Neural cell (in vitro differentiated cells): ENCODE measurements around the gene EYS.
"Not testable (repeated sequence)": the region's sequence is repeated elsewhere in the genome, so short reads cannot be mapped to it uniquely, and the experiment has no call there.

Experiments
- EP300 ChIP-seq: fragments of 450-650 bp; conservative IDR thresholded peaks from 2 replicates; pipeline ENCODE4 v1.6.1; 2014; ENCODE audit warnings: antibody characterized with exemption, mild to moderate bottlenecking, moderate library complexity; ENCODE audit not compliant: poor library complexity, severe bottlenecking
- EZH2 ChIP-seq: fragments of 200-600, 300-800 bp; shearing (Covaris generic), sonication (generic); IDR thresholded peaks from 2 replicates; pipeline ENCODE4 v1.6.1; 2014; ENCODE audit warnings: antibody characterized with exemption, low read length, borderline replicate concordance, mild to moderate bottlenecking; ENCODE audit not compliant: insufficient read depth, poor library complexity, severe bottlenecking
- POLR2AphosphoS5 ChIP-seq: IDR thresholded peaks from 2 replicates; pipeline ENCODE4 v1.6.1; 2012
- RAD21 ChIP-seq: fragments of 450-650 bp; conservative IDR thresholded peaks from 2 replicates; pipeline ENCODE4 v1.6.1; 2014; ENCODE audit warnings: antibody characterized with exemption, mild to moderate bottlenecking, moderate library complexity
- TF ChIP-seq, protein P1 (sequence below): fragments of 450-650 bp; IDR thresholded peaks from 2 replicates; pipeline ENCODE4 v1.5.1; 2014; ENCODE audit warnings: antibody characterized with exemption, mild to moderate bottlenecking, moderate library complexity; ENCODE audit not compliant: poor library complexity, severe bottlenecking

DNA sequence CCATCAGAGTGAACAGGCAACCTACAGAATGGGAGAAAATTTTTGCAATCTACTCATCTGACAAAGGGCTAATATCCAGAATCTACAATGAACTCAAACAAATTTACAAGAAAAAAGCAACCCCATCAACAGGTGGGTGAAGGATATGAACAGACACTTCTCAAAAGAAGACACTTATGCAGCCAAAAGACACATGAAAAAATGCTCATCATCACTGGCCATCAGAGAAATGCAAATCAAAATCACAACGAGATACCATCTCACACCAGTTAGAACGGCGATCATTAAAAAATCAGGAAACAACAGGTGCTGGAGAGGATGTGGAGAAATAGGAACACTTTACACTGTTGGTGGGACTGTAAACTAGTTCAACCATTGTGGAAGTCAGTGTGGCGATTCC, 1773.1 kb downstream of the EYS start:
- TF ChIP-seq, protein P1, sequence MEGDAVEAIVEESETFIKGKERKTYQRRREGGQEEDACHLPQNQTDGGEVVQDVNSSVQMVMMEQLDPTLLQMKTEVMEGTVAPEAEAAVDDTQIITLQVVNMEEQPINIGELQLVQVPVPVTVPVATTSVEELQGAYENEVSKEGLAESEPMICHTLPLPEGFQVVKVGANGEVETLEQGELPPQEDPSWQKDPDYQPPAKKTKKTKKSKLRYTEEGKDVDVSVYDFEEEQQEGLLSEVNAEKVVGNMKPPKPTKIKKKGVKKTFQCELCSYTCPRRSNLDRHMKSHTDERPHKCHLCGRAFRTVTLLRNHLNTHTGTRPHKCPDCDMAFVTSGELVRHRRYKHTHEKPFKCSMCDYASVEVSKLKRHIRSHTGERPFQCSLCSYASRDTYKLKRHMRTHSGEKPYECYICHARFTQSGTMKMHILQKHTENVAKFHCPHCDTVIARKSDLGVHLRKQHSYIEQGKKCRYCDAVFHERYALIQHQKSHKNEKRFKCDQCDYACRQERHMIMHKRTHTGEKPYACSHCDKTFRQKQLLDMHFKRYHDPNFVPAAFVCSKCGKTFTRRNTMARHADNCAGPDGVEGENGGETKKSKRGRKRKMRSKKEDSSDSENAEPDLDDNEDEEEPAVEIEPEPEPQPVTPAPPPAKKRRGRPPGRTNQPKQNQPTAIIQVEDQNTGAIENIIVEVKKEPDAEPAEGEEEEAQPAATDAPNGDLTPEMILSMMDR, result not testable (repeated sequence)
- TF ChIP-seq EZH2, RAD21, POLR2AphosphoS5, EP300: not testable (repeated sequence)
